GM21576 (cell line): Measurements from ENCODE around the gene FAM163A.

ENCODE experiments used
- ATAC-seq: cut with Tn5 transposase; IDR thresholded peaks from one replicate; pipeline ENCODE4 v1.9.1; 2021; ENCODE audit warnings: mild to moderate bottlenecking, moderate library complexity; ENCODE audit not compliant: unreplicated experiment

FAM163A gene

DNA sequence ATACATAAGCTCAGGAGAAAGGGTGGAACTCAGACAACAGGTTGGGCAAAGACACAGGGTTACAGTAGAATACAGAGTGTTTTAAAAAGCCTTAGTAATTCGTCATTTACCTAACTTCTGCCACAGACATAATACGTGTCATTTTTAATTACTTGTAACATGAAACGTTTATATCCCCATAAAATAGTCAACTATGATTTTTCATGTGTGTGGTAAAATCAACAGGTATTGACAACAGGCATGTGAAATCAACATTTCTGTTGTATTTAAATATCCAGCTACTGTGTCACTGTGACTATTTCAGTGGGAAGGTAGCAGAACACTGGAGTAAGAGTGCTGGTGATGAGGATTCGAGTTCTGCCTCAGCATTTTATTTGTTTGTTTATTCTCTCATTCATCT is 5.7 kb downstream of the FAM163A start:
- no peak for ATAC-seq

GRCh38 chr1:179750630-179751029 is 7.5 kb downstream of the FAM163A start:
- ATAC-seq = no peak

DNA sequence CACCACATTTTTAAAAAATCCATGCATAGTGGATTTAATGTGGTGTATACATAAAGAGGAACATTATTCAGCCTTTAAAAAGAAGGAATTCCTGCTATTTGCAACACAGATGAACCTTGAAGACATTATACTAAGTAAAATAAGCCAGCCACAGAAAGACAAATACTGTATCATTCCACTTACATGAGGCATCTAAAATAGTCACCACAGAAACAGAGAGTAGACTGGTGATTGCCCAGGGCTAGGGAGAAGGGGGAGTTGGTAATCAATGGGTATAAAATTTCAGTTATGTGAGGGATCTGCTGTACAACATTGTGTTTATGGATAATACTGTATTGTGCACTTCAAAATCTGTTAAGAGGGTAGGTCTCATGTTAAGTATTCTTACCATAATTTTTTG is 10.0 kb downstream of the FAM163A start:
- no peak for ATAC-seq

GRCh38 chr1:179754041-179754624 is 11.0 kb downstream of the FAM163A start:
- no peak for ATAC-seq

DNA sequence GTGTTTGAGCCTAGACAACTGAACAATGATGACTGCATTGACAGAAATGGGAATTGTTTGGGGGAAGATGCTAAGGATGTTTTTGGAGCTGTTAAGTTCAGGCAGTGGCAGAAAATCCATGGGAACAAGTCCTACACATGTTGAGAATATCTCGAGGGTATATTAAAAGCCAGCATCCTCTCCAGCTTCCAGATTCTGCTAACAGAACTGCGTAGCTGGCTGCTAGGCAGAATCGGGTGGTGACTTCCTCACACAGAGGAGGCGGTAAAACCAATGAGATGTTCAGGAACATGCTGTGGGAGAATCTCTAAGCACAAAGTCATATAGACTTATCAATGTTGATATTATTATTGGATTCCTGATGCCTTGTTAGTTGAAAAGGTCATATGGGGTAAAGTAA is 14.8 kb downstream of the FAM163A start:
- no peak for ATAC-seq

- ATAC-seq = no peak
Observed at GRCh38 chr1:179760521-179760920, 17.4 kb downstream of the FAM163A start.

DNA sequence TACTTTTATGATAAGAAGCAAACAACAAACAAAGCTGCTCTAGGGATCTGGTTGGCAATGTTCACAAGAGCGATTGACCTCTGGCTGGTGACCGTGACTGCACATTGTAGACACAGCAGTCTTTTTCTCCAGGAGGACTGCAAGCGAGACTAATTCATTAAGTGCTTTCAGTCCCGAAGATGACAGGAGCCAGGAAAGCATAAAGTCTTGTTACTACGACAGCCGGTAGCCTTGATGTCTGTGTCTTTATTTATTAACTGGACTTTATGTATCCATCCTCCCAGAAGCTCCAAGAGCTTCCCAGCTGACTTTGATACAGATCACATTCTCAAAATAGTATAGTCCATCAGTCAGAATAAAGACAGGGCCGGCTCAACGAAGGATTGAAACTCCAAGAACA is 18.2 kb downstream of the FAM163A start:
- no peak for ATAC-seq

GRCh38 chr1:179761846-179762640 is 19.0 kb downstream of the FAM163A start:
- ATAC-seq = no peak

GRCh38 chr1:179767177-179767581 is 24.1 kb downstream of the FAM163A start:
- ATAC-seq = no peak

DNA sequence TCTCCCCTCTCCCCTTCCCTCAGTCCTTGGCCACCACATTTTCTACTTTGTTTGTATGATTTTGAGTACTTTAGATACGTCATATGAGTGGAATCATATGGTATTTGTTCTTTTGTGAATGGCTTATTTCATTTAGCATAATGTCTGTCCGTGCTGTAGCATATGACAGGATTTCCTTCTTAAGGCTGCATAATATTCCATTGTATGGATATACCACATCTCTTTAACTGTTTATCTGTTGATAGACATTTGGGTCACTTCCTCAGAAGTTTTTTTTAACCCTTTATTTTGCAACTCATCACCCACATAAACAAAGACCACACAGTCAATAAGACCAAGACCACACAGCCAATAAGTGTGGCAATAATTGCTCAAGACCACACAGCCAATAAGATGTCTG is 24.9 kb downstream of the FAM163A start:
- no peak for ATAC-seq

DNA sequence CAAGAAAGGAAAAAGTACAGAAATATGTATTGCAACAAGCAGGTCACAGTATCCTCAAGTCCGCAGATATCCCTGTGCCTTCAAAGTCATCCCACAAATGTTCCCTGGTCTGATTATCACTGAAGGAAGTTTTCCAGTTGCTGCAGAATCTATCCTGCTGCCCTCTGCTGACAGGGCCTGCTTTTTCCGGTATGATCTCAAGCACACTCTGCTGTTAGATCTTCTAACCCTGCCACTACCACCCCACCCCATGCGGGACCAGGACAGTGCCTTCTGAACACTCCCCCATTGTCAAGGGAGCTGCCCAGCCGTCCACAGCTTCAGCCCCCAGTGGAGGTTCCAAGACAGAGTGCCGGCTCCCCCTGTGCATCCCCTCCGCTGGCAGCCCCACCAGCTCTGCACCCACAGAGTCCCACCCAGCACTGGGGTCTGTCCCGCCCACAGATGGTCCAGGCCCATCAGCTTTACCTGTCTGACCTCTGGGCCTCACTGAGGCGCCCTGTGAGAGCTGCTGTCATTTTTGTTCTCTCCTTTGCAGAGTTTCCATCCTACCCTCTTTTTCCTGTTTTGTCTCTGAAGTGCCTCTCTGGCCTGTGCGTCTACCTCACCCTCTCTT is 27.9 kb downstream of the FAM163A start:
- ATAC-seq = no peak

- no peak for ATAC-seq
Observed at GRCh38 chr1:179773264-179773663, 30.2 kb downstream of the FAM163A start.

DNA sequence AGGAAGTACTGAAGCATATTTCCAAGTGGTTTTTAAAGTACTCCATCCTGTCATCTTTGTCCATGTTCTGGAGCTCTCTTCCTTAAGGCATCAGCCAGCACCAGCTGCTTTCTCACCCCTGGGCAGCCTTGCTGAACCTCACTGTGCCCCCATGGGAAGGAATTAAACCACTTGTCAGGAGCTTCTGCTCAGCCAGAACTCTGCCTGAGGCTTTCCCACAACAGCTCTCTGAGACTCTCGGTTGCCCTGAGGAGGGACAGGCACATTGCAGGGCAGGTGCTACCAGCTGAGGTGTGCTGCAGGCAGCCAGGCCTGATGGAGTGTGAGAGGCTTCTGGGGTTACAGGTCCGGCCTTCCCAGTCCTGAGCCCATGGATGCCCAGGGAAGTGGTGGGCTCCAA is 30.9 kb downstream of the FAM163A start:
- ATAC-seq = no peak

DNA sequence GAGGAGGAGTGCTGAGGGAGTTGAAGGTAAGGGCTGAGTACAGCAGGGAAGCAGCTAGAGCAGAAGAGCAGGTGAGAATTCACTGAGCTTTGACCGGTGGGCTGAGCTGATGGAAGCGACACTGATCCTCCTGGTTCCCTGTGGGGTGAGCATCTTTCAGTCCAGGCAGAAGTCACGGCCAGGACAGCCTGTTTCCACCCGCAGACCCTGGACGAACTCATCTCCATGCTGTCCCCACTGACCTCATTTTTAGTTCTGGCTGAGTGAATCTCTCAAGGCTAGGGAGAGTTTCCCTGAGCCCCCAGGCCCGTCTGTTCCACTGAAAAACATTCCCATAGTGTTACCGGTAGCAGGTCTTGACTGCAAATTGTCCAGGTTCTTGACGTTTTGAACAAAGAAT is 31.5 kb downstream of the FAM163A start:
- ATAC-seq = no peak

- no peak for ATAC-seq
Observed at GRCh38 chr1:179775009-179775408, 31.9 kb downstream of the FAM163A start.

DNA sequence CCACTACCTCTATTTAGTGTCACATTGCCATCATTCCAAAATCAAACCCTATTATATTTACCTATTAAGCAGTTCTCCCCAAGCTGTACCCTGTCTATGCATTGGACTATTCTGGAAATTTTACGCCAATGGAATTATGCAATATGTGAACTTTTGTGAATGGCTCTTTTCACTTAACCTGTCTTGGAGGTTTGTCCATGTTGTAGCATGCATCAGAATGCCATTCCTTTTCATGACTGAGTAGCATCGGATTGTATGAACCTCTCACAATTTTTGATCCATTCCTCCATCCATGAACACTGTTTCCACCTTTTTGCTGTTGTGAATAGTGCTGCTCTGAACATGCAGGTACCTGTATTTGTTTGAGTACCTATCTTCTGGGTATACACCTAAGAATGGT is 33.7 kb downstream of the FAM163A start:
- ATAC-seq = no peak

DNA sequence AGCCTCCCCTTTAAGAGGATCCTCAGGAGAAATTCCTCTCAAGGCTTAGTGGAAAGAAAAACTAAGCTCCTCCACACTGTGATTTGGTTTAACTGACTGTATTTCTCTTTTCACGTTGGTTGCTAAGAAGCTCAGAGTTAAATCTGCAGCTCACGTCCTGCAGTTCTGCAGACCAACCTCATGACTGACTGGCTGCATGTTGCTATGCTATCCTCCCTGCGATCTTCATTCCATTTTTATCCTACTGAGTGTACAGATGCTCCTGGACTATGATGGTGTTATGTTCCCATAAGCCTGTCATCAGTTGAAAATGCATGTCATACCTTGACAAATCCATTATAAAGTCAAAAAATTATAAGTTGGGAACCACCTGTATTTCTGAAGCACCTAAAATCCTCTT is 34.6 kb downstream of the FAM163A start:
- no peak for ATAC-seq

DNA sequence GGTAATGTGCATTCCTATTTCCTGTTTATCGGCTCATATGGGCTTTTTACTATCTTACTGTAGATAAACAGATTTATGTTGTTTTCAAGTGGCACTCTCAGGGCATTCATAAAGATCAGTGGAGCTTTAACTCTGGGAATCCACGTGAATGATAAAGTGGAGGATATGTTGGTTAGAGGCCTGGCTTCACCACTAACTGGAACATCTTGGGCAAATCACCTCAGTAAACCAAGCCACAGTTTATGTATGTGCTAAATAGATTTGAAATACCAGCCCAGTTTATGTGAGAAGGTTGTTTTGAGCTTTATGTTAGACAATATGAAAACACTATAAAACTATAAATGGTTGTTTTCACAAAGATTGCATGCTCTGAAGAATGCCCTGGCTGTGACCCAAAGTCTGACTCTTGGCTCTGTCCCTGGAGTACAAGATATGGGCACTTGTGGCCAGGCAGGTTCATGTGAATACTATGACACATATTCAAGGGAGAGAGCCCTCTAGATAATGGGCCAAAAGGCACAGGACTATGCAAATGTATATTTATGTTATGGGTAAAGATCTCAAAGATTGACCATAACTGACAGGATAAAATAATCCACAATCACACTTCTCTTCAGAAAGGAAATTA is 36.7 kb downstream of the FAM163A start:
- ATAC-seq = no peak

DNA sequence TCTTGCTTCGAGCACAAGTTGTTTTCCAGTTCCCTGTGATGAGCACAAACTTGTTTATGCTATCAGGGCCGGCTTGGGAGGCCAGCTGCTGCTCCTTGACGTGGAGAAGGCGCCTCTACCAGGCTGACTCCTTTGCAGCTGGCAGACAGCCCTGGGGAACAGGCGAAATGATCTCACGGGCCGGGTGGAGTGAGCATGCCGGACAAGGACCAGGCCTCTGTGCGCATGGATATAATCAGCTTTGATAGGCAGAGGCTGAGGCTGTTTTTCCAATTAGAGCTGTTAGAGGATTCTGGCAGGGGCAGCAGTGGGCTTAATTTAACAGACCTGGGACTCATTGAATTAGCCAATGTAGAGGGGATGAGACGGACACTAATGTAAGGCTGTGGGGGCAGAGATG is 38.9 kb downstream of the FAM163A start:
- ATAC-seq = no peak

DNA sequence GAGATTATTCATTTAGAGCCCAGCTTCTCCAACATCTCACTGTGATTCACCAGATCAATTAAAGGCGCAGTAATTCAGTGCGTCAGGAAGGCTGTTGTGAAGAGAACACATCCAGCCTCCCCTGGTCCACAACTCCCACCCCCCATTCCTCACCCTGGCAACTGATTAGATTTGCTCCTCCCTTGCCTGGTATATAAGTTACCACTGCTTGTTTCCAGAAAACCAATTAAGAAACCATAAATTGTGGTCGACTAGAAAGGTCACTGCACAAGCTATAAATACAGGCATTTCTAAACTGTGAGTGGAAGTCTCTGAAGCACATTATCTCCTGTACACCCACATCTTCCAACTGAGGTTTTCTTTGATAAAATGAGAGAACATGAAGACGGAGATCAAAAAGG is 41.9 kb downstream of the FAM163A start:
- ATAC-seq = no peak

GRCh38 chr1:179785728-179786127 is 42.6 kb downstream of the FAM163A start:
- ATAC-seq = no peak
